Activated CD8-positive, alpha-beta memory T cell treated with anti-CD3 and anti-CD28 coated beads, Interleukin-2, amount 50 U/mL, for 1 hour (primary cell): ENCODE results near the gene SLC8A3.

Source experiments
- DNase-seq: peaks from one replicate; pipeline ENCODE4 v3.0.0-alpha.2; 2020; ENCODE audit errors: extremely low read depth

Gene SLC8A3

GRCh38 chr14:70116278-70116677 is 72.5 kb downstream of the SLC8A3 start:
- no peak for DNase-seq

- DNase-seq: no peak
Measured at GRCh38 chr14:70114621-70115156, 74.1 kb downstream of the SLC8A3 start.

DNA sequence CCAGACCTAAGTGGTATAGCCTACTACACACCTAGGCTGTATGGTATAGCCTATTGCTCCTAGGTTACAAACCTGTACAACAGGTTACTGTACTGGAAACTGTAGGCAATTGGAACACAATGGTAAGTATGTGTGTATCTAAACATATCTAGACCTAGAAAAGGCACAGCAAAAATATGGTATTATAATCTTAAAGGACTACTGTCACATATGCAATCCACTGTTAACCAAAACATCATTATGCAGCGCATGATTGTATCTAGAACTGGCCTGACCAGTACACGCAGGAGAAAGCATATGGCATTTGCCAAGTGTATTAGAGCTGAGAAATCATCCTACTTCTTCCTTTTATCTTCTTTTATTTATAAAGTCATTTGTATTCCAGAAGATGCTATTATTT is 75.5 kb downstream of the SLC8A3 start:
- DNase-seq: no peak

DNA sequence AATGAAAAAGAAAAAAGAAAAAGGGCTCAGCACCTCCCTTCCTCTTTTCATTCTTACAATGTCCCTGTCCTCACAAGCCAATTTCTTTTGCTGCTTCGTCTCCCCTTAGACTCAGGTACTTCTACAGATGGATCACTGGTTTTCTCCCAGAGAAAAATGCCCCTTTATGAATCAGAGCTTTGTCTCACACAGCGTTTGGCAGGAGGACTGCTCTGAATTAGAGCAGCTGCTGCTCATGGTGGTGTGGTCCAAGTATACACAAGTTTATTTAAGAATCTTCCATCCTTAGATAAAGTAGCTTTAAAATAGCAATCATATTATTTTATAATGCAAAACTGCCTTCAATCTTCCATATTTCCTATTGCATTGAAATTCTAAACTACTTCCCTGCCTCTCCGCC is 80.3 kb downstream of the SLC8A3 start:
- no peak for DNase-seq

- no peak for DNase-seq
Measured at GRCh38 chr14:70107309-70107708, 81.4 kb downstream of the SLC8A3 start.

GRCh38 chr14:70100071-70100470 is 88.7 kb downstream of the SLC8A3 start:
- DNase-seq: no peak

DNA sequence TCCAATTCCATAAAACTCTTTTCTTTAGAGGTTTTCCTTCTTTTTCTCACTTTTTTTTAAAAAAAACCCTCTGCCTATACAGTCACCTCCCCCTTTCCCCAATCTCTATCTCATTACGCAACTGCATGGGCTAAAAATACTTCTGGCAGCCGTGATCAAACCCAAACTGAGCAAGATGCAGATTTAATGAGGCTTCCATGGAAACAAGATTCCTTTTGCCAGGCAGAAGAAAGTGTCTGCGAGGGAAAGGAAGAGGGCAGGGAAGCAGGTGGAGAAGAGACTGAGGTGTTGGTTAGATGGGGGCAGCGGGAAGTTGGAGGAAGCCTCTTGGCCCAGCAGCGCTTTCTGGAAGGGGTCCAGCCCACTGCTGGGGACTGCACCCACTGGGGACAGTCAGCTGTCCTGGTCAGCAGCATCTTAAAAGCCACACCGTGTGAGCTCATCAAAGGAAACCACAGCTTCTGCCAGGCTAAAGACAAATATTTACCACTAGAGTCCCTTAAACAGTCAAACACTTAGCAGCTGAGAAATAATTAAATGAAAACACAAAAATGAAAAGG is 90.4 kb downstream of the SLC8A3 start:
- DNase-seq: no peak

DNA sequence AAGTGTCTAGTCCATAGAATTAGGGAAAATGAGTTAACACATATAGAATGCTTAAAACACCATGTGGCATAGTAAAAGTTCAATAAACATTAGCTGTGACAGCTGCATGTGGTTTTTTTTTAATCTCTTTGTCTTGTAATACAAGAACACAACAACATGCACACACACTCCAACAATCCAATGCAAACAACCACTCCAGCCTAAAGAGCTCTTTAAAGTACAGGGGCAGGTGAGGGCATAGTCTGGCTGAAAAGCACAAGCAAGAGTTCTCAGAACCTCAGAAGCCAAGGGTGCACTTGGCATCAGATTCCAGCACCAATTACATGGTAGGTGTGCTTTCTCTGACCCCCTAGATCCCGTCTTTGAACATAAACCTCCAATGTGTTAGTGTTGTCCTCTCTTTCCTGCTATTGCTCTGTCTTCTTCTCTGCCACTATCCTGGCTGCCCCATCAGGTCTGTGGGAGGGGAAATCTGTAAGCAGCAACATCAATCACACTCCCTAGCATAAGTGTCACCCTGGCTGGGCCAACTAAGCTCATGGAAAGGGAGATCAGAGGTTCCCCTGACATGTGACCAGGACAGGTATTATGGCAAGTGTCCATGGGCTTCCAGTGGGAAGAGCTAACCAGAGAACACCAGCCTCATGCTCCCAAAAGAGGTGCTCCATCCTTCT is 91.0 kb downstream of the SLC8A3 start:
- DNase-seq: no peak

DNA sequence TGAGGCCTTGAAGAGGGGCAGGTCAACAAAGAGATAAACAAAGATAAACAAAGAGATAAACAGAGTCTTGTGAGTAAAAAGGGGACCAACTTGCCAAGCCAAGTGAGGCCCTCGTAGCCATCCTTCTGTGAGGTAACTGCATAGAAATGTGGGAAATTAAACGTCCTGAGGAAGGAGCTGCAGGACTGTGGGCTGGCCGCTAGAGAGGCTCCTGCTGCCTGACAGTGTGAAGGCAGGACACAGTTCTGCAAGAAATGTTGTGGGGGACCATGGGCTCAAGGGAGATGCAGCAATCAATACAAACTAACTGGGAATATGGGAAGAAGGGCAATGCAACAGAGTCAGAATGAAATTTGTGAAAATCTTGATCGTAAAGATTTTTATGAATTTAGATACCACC is 91.9 kb downstream of the SLC8A3 start:
- DNase-seq: no peak

- DNase-seq: no peak
Measured at GRCh38 chr14:70094631-70095030, 94.1 kb downstream of the SLC8A3 start.

DNA sequence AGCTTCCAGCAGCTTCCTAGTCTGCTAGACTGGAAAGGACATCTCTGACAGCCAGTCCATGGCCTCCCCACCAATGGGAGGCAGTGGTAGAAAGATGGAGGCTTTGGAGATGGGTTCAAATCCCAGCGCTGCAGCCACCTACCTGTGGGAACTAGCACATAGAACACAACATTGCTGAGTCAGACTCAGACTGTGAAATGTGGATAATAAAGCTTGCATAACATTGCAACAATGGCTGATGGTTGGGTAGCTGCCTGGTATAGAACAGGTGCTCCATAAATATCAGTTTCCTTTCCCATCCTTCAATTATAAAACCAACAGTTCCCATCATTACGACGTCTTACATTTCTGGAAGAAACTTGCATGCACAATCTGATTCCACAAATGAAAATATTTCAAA is 94.6 kb downstream of the SLC8A3 start:
- no peak for DNase-seq

DNA sequence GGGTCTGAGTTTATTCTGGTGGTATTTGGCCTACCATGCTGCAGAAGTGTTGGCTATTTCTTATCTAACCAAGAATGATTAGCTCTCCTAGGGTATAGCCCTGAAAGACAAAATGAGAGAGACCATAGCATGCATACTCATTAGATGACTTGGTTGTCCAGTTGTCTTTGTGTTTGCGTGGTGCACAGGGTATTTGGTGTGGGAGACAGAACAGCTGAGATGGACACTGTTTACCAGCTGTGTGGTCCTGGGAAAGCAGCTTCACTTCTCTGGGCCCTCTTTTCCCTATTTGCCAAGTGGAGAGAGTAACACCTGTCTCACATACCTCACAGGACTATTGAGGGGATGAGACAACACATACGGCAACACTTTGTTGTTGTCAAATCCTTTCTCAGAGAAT is 95.6 kb downstream of the SLC8A3 start:
- no peak for DNase-seq

DNA sequence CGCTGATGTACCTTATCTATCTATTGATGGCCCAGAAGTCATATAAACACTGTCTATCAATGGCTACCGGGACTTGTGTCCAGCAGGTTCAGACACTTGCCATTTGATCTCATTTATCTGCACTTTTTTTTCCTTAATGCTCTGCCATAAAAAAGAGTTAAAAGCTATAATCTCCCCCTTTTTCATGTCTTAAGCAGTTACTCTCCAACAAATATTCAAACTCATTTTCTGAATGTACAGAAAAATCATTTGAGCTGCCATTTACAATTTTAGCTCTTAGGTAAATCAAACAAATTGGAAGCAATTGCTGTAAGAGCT is 101.4 kb downstream of the SLC8A3 start:
- DNase-seq: no peak

DNA sequence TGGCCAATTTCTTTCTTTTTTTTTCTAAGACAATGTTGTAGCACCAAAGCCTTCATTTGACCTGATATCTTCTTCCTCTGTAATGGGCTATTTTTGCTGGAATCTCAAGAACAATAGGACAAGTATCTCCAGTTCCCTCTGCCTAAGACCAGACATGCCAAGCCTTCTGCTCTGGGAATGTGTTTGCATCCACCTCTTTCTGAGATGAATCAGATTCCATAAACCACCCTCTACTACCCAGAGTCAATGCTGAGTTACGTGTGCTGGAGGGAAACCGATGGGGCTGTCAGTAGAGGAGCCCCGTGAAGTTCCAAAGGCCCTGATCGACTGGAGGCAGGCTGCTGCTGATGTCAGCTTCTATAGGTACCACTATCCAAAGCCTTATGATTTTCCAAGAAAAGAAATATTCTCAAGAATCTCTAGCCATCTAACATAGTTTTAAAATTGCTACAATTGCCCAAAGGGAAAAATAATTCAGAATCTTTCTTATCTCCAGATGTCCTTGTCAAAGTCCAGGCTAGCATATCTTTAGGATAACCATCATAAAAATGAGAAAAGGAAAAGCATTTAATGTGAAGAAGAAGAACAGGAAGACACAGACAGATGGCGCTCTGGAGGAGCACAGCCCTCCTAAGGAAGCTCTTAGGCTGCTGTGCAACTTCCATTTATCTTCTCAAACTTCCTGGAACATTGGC is 101.9 kb downstream of the SLC8A3 start:
- DNase-seq: no peak

DNA sequence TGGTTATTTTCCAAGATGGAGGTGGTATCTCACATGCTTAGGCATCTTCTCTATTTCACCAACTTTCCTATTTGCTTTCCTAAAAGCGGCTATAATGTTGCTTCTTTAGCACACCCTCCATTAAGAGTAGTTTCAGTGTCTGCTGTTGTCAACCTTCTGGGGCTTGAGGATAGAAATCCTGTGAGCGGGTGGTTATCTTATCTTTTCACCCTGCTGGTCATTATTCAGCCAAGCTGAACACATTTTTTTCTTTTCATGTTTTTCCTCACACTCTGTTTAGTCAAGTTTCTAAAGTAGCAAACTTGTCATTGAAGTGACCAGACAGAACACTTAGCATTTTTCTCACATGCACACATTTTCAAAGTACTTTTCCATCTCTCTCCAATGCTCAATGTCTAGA is 104.5 kb downstream of the SLC8A3 start:
- no peak for DNase-seq

GRCh38 chr14:70082394-70082793 is 106.4 kb downstream of the SLC8A3 start:
- no peak for DNase-seq

DNA sequence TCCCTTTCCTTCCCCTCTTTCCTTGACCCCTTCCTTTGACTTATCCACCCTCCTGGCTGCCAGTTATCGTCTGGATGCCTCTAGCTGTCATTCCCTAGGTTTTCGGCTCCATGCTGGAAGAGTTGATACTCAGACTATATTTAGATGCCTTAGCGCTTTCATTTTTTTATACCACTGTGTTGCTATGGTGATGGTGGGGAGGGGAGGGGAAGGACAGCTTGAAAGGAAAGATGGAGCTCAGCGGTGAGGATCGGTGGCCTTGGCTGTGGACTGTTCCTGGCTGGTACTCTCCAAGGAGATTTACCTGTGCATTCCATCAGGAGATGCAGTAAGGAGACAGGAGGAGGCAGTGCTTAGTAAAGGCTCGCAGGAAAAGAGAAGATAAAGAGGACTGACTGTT is 108.7 kb downstream of the SLC8A3 start:
- DNase-seq: no peak

GRCh38 chr14:70078329-70078728 is 110.4 kb downstream of the SLC8A3 start:
- DNase-seq: no peak

DNA sequence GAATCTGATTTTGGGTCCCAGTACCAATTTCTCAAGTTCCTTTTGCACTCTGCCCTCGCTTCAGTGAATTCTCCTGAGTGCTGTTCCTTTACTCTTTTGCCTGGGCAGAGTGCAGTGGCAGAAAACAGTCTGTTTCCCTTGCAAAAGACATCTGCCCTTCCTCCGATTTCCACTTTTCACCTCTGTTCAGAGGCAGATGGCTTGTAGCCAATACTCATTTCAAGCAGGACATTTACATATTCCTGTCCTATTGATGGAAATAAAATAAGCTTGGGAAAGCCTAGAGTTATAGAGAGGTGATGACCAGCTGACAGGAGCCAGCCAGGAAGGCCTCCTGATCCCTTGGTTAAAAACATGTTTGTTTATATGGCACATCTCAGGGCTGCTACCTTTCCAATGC is 111.0 kb downstream of the SLC8A3 start:
- no peak for DNase-seq

DNA sequence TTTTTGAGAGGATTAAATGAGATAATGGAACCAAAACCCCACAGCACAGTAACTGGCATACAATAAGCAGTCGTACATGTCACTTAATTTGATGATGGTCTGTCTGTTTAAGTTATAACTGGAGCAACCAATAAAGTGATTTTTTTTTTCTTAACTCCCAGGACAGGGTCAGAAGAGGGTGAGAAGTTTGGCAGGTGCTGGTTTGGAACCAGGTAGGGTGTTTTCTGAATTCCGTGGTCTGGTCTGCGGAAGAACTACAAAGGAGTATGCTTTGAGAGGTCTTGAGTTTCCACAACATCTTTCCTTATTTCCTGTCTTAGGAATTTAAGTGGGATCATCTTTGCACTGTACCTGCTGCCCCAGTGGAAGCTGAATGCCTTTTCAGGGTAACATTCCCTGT is 111.7 kb downstream of the SLC8A3 start:
- DNase-seq: no peak

DNA sequence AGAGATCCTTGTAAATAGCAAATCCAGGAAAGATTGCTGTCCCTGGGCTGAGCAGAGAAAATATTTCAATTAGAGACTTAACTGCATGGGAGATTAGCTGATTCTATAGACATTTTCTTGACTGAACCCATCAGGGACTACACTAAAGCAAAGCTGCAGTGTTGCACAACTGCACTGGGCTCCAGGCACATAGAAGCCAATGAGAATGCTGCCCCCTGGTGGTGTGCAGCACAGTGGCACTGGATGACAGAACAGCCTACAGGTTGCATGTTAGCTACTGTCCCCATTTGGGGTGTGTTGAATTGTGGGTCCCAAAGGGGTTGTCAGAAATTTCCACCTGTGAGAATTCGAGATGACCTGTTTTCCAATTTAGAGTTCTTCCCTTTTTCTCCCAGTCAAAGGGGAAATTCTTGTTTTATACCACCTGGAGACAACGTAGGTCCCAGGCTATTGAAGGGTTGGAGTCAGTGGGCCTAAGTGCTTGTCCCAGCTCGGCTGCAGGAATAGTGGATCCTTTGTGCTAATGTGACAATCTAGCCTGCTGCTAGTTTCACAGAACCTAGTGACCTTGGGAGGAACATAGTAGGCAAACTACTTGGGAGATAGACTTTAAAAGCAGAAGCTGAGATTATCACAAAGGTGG is 114.7 kb downstream of the SLC8A3 start:
- no peak for DNase-seq

DNA sequence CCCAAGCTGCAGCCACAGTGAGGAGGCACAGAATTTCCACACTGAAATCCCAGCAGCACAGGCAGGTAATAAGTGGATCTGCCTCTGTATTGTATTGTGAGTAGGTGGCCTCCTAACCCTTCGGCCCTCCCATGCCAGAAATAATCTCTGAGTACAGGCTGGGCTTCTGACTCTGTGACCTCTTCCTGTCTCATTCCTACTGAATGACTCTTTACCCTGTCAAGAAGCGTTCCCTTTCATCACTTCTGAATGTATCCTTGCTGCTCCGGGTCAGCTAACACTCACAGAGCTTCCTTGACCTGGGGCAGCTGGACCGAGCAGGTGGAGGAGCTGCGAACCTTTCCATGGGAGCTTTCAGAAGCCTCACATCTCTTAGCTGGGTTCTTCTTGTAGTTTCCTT is 119.6 kb downstream of the SLC8A3 start:
- DNase-seq: no peak

DNA sequence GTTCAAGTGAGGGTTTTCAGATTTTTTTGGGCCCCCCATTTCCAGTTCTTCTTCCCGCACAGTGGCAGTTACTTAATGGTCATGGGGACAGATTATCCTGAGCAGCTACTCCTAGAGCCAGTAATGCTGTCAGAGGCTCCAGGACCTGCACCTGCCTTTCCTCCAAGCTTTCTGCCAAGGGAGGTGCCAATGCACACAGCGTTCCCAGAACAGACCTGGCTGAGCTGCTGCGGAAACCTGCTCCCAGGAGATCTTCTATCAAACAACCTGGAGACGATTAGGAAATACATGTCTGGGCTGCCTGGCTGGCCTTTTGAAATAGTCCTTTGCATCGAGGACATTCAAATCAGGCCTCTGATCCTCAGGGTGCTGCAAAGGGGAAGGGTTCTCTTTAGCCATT is 120.9 kb downstream of the SLC8A3 start:
- no peak for DNase-seq
